ENCODE results near the gene SLC44A4. TPM values are rescaled to one million over a fixed set of nuclear protein-coding genes. Genes with fewer than 3 reads are reported as not detected.

SLC44A4 gene
- total RNA-seq, 1 experiment from 2014 or later: 3.5 TPM

DNA sequence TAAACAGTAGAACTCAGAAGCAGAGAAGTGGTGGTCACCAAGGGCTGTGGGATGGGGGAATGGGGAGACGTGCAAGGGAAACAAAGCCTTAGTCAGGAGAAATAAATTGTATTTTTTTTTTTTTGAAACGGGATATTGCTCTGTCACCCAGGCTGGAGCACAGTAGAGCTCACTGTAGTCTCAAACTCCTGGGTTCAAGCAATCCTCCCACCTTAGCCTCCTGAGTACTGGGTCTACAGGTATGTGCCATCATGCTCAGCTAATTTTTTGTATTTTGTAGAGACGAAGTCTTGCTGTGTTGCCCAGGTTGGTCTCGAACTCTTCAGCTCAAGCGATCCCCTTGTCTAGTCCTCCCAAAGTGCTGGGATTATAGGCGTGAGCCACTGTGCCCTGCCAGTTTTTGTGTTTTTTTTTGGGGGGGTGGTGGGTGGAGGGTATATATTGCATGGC, 47.9 kb downstream of the SLC44A4 start:
- no peaks in the 10 kb centered on the region for H3F3A ChIP-seq (ENCODE audit: low read length, unreplicated experiment)
- intact Hi-C loops (cut with micrococcal nuclease): loop anchor here (1.0 to 10.0 kb wide), 5 partner anchors 36 to 146 kb away; partner anchors contain the start of genes CLIC1, LY6G5C and VARS1
- ATAC-seq: no peak
- peak overlapping the region; percentile 62 for H3K9ac ChIP-seq (ENCODE audit: low read length)
- peak overlapping the region; percentile 90 for H3K4me2 ChIP-seq (ENCODE audit: low read length)
- ChIA-PET CTCF (interaction anchor here (0.5 to 1.9 kb wide), 3 partner anchors 25 to 93 kb away, joined by 3 to 8 read pairs (median 4); no protein-coding TSS in a partner anchor), POLR2A (ENCODE audit: unreplicated experiment) (interaction anchor here (0.5 to 0.7 kb wide), 4 partner anchors 16 to 178 kb away, joined by 4 to 17 read pairs (median 6); partner anchors contain the start of genes BAG6, HSPA1L, NEU1 and VARS1)
- no peak overlapping the region for H2AFZ ChIP-seq (ENCODE audit: low read length)
- peaks cover 22% of the 10 kb centered on the region for H4K20me1 ChIP-seq (ENCODE audit: low read length)
- H3K36me3 ChIP-seq (ENCODE audit: low read depth, low read length): peaks cover 1% of the 10 kb centered on the region; the same call in 1 of the 2 replicates
- H3K9me2 ChIP-seq (replicated peaks; ENCODE audit: low read length): no peaks in the 10 kb centered on the region
- H3K27me3 ChIP-seq (ENCODE audit: low read length): no peaks in the 10 kb centered on the region
- H3K4me1 ChIP-seq (ENCODE audit: insufficient read depth, low read length): peaks cover 18% of the 10 kb centered on the region
- BruUV-seq (replicated peaks): no TSS peak
- no peaks in the 10 kb centered on the region for H3K9me3 ChIP-seq (ENCODE audit: low read length)
- H3K79me2 ChIP-seq (ENCODE audit: low read length): peaks cover 66% of the 10 kb centered on the region
- no peak for DNase-seq
- peak overlapping the region; percentile 98 for H3K4me3 ChIP-seq (ENCODE audit: low read length)
- no peak for TF ChIP-seq EZH2 (IDR thresholded peaks at IDR 0.05; ENCODE audit: low read length, unreplicated experiment)
- TF ChIP-seq, protein P1, sequence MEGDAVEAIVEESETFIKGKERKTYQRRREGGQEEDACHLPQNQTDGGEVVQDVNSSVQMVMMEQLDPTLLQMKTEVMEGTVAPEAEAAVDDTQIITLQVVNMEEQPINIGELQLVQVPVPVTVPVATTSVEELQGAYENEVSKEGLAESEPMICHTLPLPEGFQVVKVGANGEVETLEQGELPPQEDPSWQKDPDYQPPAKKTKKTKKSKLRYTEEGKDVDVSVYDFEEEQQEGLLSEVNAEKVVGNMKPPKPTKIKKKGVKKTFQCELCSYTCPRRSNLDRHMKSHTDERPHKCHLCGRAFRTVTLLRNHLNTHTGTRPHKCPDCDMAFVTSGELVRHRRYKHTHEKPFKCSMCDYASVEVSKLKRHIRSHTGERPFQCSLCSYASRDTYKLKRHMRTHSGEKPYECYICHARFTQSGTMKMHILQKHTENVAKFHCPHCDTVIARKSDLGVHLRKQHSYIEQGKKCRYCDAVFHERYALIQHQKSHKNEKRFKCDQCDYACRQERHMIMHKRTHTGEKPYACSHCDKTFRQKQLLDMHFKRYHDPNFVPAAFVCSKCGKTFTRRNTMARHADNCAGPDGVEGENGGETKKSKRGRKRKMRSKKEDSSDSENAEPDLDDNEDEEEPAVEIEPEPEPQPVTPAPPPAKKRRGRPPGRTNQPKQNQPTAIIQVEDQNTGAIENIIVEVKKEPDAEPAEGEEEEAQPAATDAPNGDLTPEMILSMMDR (conservative IDR thresholded peaks at IDR 0.05; ENCODE audit: low read depth, low read length): no peak
- no peak for TF ChIP-seq EZH2phosphoT487 (IDR thresholded peaks at IDR 0.05; ENCODE audit: borderline replicate concordance, low read length)
- no peak overlapping the region for H3K27ac ChIP-seq (ENCODE audit: low read length)

DNA sequence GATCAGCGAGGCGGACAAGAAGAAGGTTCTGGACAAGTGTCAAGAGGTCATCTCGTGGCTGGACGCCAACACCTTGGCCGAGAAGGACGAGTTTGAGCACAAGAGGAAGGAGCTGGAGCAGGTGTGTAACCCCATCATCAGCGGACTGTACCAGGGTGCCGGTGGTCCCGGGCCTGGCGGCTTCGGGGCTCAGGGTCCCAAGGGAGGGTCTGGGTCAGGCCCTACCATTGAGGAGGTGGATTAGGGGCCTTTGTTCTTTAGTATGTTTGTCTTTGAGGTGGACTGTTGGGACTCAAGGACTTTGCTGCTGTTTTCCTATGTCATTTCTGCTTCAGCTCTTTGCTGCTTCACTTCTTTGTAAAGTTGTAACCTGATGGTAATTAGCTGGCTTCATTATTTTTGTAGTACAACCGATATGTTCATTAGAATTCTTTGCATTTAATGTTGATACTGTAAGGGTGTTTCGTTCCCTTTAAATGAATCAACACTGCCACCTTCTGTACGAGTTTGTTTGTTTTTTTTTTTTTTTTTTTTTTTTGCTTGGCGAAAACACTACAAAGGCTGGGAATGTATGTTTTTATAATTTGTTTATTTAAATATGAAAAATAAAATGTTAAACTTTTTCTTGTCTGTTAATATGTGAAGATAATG, 49.0 kb downstream of the SLC44A4 start:
- Histone ChIP-seq H3K4me1 (ENCODE audit: insufficient read depth, low read length) (peaks cover 29% of the 10 kb centered on the region), H3K9me2 (replicated peaks; ENCODE audit: low read length) (no peaks in the 10 kb centered on the region), H3F3A (ENCODE audit: low read length, unreplicated experiment) (peaks cover 6% of the 10 kb centered on the region), H3K4me2 (ENCODE audit: low read length) (peak overlapping the region; percentile 90), H3K9ac (ENCODE audit: low read length) (peak overlapping the region; percentile 62), H3K4me3 (ENCODE audit: low read length) (peak overlapping the region; percentile 98), H3K27me3 (ENCODE audit: low read length) (no peaks in the 10 kb centered on the region), H4K20me1 (ENCODE audit: low read length) (peaks cover 21% of the 10 kb centered on the region), H3K9me3 (ENCODE audit: low read length) (no peaks in the 10 kb centered on the region), H3K36me3 (ENCODE audit: low read depth, low read length) (no peaks in the 10 kb centered on the region), H2AFZ (ENCODE audit: low read length) (no peak overlapping the region), H3K27ac (ENCODE audit: low read length) (no peak overlapping the region), H3K79me2 (ENCODE audit: low read length) (peaks cover 60% of the 10 kb centered on the region)
- intact Hi-C loops (cut with micrococcal nuclease): loop anchor here (1.0 to 10.0 kb wide), 5 partner anchors 35 to 145 kb away; partner anchors contain the start of genes CLIC1, LY6G5C and VARS1
- TF ChIP-seq, protein P1 (conservative IDR thresholded peaks at IDR 0.05; ENCODE audit: low read depth, low read length): peak; percentile 59
- TF ChIP-seq EZH2phosphoT487 (IDR thresholded peaks at IDR 0.05; ENCODE audit: borderline replicate concordance, low read length): no peak
- ChIA-PET CTCF (interaction anchor here (0.6 to 1.9 kb wide), 8 partner anchors 15 to 139 kb away, joined by 3 to 8 read pairs (median 4); partner anchors contain the start of genes HSPA1A and HSPA1L), POLR2A (ENCODE audit: unreplicated experiment) (interaction anchor here (0.5 to 1.0 kb wide), 3 partner anchors 15 to 284 kb away, joined by 3 to 8 read pairs (median 3); partner anchors contain the start of genes HSPA1A, HSPA1L and LSM2)
- DNase-seq: peak; percentile 65
- no peak for ATAC-seq
- no TSS peak for BruUV-seq (replicated peaks)
